ENCODE results near the gene KCNG4. TPM values are rescaled to one million over a fixed set of nuclear protein-coding genes. Genes with fewer than 3 reads are reported as not detected.

The KCNG4 gene
- total RNA-seq, 1 donor from 2014 or later = not detected

DNA sequence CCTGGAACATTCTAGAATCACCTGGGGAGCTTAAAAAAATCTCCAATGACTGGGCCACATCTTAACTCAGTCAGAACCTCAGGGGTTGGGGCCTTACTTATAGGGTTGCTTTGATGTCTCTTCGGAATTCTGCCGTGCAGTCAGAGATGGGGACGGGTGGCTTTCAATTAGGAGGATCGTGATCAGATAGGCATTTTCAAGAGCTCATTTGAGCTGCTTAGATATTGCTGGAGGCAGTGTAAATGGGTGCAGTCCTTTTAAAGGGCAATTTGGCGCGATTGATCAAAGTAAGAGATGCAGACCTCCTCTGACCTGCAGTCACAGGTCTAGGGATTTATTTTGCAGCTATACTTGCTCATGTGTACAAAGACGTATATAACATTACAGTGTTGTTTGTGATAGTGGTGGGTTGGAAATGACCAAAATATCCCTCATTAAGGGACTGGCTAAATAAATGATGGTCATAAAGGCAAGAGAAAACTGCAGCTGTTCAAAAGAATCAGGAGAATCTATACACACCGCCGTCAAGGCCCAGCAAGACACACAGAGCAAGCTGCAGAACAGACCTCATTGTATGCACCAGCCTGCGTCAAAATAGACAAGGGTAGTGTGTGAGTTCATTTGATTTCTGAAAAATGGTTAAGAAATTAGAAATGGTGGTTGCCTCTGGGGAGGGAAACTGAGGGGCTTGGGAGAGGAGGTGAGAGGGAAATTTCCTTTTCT lies 6.3 kb upstream of the KCNG4 start:
- DNase-seq (ENCODE audit: low read depth) = no peak
- no peak overlapping the region for H3K4me3 ChIP-seq (ENCODE audit: low read depth, low read length)
- TF ChIP-seq, protein P1, sequence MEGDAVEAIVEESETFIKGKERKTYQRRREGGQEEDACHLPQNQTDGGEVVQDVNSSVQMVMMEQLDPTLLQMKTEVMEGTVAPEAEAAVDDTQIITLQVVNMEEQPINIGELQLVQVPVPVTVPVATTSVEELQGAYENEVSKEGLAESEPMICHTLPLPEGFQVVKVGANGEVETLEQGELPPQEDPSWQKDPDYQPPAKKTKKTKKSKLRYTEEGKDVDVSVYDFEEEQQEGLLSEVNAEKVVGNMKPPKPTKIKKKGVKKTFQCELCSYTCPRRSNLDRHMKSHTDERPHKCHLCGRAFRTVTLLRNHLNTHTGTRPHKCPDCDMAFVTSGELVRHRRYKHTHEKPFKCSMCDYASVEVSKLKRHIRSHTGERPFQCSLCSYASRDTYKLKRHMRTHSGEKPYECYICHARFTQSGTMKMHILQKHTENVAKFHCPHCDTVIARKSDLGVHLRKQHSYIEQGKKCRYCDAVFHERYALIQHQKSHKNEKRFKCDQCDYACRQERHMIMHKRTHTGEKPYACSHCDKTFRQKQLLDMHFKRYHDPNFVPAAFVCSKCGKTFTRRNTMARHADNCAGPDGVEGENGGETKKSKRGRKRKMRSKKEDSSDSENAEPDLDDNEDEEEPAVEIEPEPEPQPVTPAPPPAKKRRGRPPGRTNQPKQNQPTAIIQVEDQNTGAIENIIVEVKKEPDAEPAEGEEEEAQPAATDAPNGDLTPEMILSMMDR (conservative IDR thresholded peaks at IDR 0.05; ENCODE audit: low read depth, low read length) = no peak

DNA sequence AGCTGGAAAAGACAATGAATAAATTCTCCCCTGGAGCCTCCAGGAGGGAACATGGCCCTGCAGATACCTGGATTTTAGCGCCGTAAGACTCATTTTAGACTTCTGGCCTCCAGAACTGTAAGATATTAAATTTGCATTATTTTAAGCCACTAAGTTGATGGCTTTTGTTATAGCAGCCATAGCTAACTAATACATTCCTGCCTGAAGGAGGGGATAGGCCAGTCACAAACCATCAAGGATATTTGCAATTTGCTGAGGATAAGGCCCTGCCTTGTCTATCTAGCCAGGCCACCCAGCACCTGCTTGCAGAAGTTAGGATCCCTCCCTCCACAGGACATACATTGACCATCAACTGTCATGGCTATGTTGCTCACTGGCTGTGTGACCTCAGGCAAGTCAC lies 4.9 kb upstream of the KCNG4 start:
- H3K4me3 ChIP-seq (ENCODE audit: low read depth, low read length) = no peak overlapping the region
- TF ChIP-seq, protein P1 (conservative IDR thresholded peaks at IDR 0.05; ENCODE audit: low read depth, low read length) = no peak
- no peak for DNase-seq (ENCODE audit: low read depth)

DNA sequence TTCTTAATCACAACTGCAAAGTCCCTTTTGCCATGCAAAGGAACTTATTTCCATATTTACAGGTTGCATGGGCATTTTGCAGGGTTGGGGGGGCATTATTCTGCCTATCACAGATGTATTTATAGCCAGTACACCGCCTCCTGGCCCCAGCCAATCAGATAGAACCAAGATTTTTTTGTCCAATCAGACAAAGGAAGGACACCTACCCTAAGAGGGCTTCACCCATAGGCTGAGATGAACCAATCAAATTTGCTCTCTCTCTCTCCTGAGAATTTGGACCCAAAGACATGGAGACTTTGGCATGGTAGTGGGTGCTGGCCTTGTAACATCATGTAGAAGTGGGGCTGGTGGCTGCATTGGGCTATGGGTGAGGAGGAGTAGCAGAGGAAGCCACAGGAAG lies 3.9 kb upstream of the KCNG4 start:
- no peak overlapping the region for H3K4me3 ChIP-seq (ENCODE audit: low read depth, low read length)
- no peak for DNase-seq (ENCODE audit: low read depth)
- TF ChIP-seq, protein P1 (conservative IDR thresholded peaks at IDR 0.05; ENCODE audit: low read depth, low read length) = no peak

DNA sequence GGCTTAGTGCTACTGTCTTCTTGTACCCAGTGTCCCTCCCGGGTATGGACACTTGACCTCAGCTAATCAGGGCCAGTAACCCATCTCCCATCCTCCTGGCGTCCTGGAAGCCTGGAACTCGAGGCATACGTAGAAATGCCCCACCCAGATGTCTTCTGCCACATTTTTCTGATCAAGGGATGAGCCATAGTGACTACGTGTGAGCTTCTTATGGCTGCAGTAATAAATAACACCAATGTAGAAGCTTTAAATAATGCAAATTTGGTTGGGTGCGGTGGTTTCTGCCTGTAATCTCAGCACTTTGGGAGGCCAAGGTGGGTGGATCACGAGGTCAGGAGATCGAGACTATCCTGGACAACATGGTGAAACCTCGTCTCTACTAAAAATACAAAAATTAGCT lies 3.0 kb upstream of the KCNG4 start:
- TF ChIP-seq, protein P1 (conservative IDR thresholded peaks at IDR 0.05; ENCODE audit: low read depth, low read length) = no peak
- no peak for DNase-seq (ENCODE audit: low read depth)
- no peak overlapping the region for H3K4me3 ChIP-seq (ENCODE audit: low read depth, low read length)

DNA sequence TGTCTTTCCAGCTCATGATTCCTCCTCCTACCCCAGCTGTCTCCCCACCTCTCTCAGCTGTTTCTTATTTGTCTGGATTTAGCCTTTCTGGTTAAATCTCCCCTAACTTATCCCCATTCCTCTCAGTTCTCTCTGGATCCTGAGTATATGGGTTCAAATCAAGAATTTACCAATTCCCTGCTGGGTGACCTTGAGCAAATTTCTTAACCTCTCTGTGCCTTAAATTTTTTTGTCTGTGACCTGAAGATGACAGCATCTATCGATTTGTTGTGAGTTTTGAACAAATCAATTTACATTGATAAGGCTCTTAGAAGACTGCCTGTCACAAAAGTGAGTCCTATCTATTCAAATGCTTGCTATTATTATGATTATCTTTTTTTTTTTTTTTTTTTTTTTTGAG lies 2.0 kb upstream of the KCNG4 start:
- H3K4me3 ChIP-seq (ENCODE audit: low read depth, low read length) = no peak overlapping the region
- TF ChIP-seq, protein P1 (conservative IDR thresholded peaks at IDR 0.05; ENCODE audit: low read depth, low read length) = no peak
- DNase-seq (ENCODE audit: low read depth) = no peak

DNA sequence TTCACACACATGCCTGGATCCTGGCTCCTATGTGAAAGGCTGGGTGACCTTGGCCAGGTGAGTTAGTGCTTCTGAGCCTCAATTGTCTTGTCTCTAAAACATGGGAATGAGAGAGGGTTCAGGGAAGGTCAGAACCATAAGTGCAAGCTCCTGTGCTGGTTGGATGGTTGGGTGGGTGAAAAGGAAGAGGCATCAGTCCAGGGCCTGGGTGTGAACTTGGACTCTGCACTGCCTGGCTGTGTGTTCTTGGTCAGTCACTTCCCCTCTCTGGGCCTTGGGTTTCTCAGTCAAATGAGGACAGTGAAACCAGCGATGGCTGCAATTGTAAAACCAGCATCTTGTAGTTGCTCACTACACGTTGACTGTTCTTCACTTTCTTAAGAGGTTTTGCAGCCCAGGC lies 643 bp upstream of the KCNG4 start:
- H3K4me3 ChIP-seq (ENCODE audit: low read depth, low read length) = no peak overlapping the region
- DNase-seq (ENCODE audit: low read depth) = no peak
- TF ChIP-seq, protein P1 (conservative IDR thresholded peaks at IDR 0.05; ENCODE audit: low read depth, low read length) = no peak

DNA sequence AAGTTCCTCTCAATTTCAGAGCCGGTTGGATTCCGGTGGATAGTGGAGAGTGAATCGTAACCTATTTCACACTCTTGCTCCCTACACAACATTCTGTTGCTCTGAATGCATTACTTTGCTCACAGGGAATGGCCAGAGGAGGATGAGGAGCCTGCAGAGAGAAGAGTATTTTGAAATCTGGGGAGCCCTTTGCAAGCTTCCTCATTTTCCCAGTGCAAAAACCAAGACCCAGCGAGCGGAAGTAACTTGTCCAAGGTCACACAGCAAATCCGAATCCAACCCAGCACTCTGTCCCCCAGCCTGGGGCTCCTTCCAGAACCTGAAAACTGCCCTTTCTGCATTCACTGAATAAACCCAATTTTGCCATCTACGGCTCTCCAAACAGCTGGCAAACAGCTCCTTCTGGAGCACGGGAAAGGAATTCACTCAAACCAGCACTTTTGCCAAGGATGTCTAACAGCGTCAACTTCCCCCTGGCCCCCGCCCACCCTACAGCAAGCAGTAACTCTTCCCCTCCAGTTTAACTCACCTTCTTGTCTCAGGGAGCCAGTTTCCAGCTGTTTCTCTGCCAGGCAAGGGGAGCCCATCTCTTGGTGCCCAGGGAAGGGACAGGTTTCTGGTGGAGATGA lies 557 bp downstream of the KCNG4 start:
- TF ChIP-seq, protein P1 (conservative IDR thresholded peaks at IDR 0.05; ENCODE audit: low read depth, low read length) = peak; percentile 7
- H3K4me3 ChIP-seq (ENCODE audit: low read depth, low read length) = no peak overlapping the region
- no peak for DNase-seq (ENCODE audit: low read depth)
